Ovary (tissue), 9 donors: ENCODE results near the gene ANO2. TPM values are rescaled to one million over a fixed set of nuclear protein-coding genes. Genes with fewer than 3 reads are reported as not detected.

Experiments used
- DNase-seq, 5 donors: peaks; one replicate each; pipeline ENCODE4 v3.0.0-alpha.2; 2019 to 2020
- H3K27ac ChIP-seq, 2 donors: fragments of 200-600 bp; one replicate each; pipeline versions ENCODE4 v1.5.1 to v1.8.0; 2019 to 2022
- H3K27me3 ChIP-seq: fragments of 200-600 bp; one replicate; pipeline ENCODE4 v1.8.0; 2022
- H3K36me3 ChIP-seq: fragments of 200-600 bp; sonication (generic); one replicate; pipeline ENCODE4 v1.5.1; 2019
- H3K4me1 ChIP-seq: one replicate; pipeline ENCODE4 v1.8.1; 2013; ENCODE audit warnings: mild to moderate bottlenecking, moderate library complexity; ENCODE audit not compliant: insufficient read depth
- H3K4me3 ChIP-seq: fragments of 200-600 bp; sonication (generic); one replicate; pipeline ENCODE4 v1.5.1; 2017
- H3K9me3 ChIP-seq, 2 donors: fragments of 200-600 bp in 1 of 2; sonication (generic) in 1 of 2; one replicate each; pipeline versions ENCODE4 v1.5.1 to v1.8.1; 2013 to 2019; ENCODE audit warnings: mild to moderate bottlenecking in 1 of 2, moderate library complexity in 1 of 2
- CTCF ChIP-seq, 3 donors: fragments of 450-650 bp in 2 of 3; fragments of 200-600 bp in 1 of 3; IDR thresholded peaks; one replicate each; pipeline versions ENCODE4 v1.5.1 to v1.8.0; 2016 to 2022; ENCODE audit warnings: antibody characterized with exemption in 3 of 3, mild to moderate bottlenecking in 1 of 3
- EP300 ChIP-seq: sonication (generic); formaldehyde crosslinking; IDR thresholded peaks from one replicate; pipeline ENCODE4 v1.6.1; 2017; ENCODE audit warnings: antibody characterized with exemption
- POLR2A ChIP-seq: fragments of 450-650 bp; IDR thresholded peaks from one replicate; pipeline ENCODE4 v1.6.1; 2017; ENCODE audit warnings: antibody characterized with exemption, mild to moderate bottlenecking, moderate library complexity
- WGBS, 3 donors: extraction: QIAGEN DNeasy Blood & Tissue Kit in 1 of 3; methylation state at CpG; one replicate each; pipeline versions ENCODE4 v1.1.5 to v1.1.7; 2013 to 2017; 5-methylcytosine and 5-hydroxymethylcytosine counted together
- intact Hi-C, 4 donors: fragments of 100-400 bp; cut with DNase I; formaldehyde crosslinking; loops; one replicate each; pipeline versions ENCODE4 v1.11.0 to v1.15.1; 2022 to 2023
- polyA plus RNA-seq, 2 donors: library from polyadenylated mRNA; stranded (reverse); fragments of 200-250 nt in 1 of 2; fragments of 350-450 nt in 1 of 2; fragmentation: Illumina TruSeq in 1 of 2; extraction: RNeasy Lipid Tissue Mini Kit (QIAGEN cat#74804) in 1 of 2; gene quantifications; one replicate each; pipeline ENCODE4 v1.2.3, GENCODE V29; 2013 to 2014
- total RNA-seq, 7 donors: library from RNA; depleted of rRNA in 2 of 7; stranded (reverse); fragments of >200 nt in 2 of 7; fragmentation: NEBNext Ultra II Directional in 3 of 7; extraction: Animal tissue kit (Norgen Biotek cat#: 25700) in 3 of 7; gene quantifications; one replicate each; pipeline versions ENCODE4 v1.1.0 to v1.2.4, GENCODE V29; 2016 to 2023
- donor health status: DM: no; HTN: no; CAD: no; lungs with moderate emphysema.
- donor health status: DM: no; HTN: no; CAD: no.
- donor health status: Bipolar disorder and iron deficiency.
- donor health status: DM: yes; HTN: yes; CAD: no.
- donor health status: DM: no; HTN: no; CAD: no.
- donor health status: DM: yes; HTN: yes; CAD: no.

The ANO2 gene
- total and polyA plus RNA-seq, 9 donors: 3.0 to 6.7 (median 3.3) TPM

- Histone ChIP-seq H3K9me3 (no peaks in the 10 kb centered on the region), H3K36me3 (no peaks in the 10 kb centered on the region), H3K27ac (no peak overlapping the region), H3K4me1 (no peaks in the 10 kb centered on the region), H3K4me3 (no peak overlapping the region), H3K27me3 (no peaks in the 10 kb centered on the region)
- 91 to 97% (median 92%) methylated on average over 1 of the region's 1 CpG for WGBS, 3 donors
- intact Hi-C loops: no loop called here
- TF ChIP-seq POLR2A: no peak
- TF ChIP-seq EP300: no peak
- TF ChIP-seq CTCF (IDR thresholded peaks at IDR 0.05): no peak
- no peak for DNase-seq
Observed at GRCh38 chr12:5770727-5771126, 174.3 kb downstream of the ANO2 start.

- Histone ChIP-seq H3K4me3 (no peak overlapping the region), H3K36me3 (no peaks in the 10 kb centered on the region), H3K4me1 (no peaks in the 10 kb centered on the region), H3K9me3 (no peaks in the 10 kb centered on the region), H3K27me3 (no peaks in the 10 kb centered on the region), H3K27ac (no peak overlapping the region)
- TF ChIP-seq CTCF (IDR thresholded peaks at IDR 0.05) (no peak), EP300 (no peak)
- intact Hi-C loops: no loop called here
- 20 to 34% (median 24%) methylated on average over 8 of the region's 8 CpGs for WGBS, 3 donors
- no peak for DNase-seq
Observed at GRCh38 chr12:5768581-5769196, 176.4 kb downstream of the ANO2 start.

GRCh38 chr12:5768171-5768570 lies 176.9 kb downstream of the ANO2 start:
- Histone ChIP-seq H3K9me3 (no peaks in the 10 kb centered on the region), H3K27ac (no peak overlapping the region), H3K27me3 (no peaks in the 10 kb centered on the region), H3K4me3 (no peak overlapping the region), H3K36me3 (no peaks in the 10 kb centered on the region), H3K4me1 (no peaks in the 10 kb centered on the region)
- intact Hi-C loops: no loop called here
- 67 to 81% (median 76%) methylated on average over 2 of the region's 2 CpGs for whole genome bisulfite sequencing, 3 donors
- TF ChIP-seq CTCF (IDR thresholded peaks at IDR 0.05): no peak
- no peak for TF ChIP-seq POLR2A
- no peak for TF ChIP-seq EP300
- DNase-seq: no peak

GRCh38 chr12:5758347-5758746 lies 186.7 kb downstream of the ANO2 start:
- no peaks in the 10 kb centered on the region for H3K27me3 ChIP-seq
- intact Hi-C loops: no loop called here
- H3K4me1 ChIP-seq: no peaks in the 10 kb centered on the region
- no peak for DNase-seq
- H3K27ac ChIP-seq: no peak overlapping the region
- no peaks in the 10 kb centered on the region for H3K9me3 ChIP-seq
- WGBS, 3 donors: 72 to 78% (median 77%) methylated on average over 3 of the region's 3 CpGs
- H3K4me3 ChIP-seq: no peak overlapping the region
- TF ChIP-seq EP300 (no peak), POLR2A (no peak), CTCF (IDR thresholded peaks at IDR 0.05) (no peak)
- no peaks in the 10 kb centered on the region for H3K36me3 ChIP-seq
